GM19239 (cell line): ENCODE measurements around the gene PYGM.

Experiments used
- DNase-seq: peaks from one replicate; pipeline ENCODE4 v3.0.0; 2011; ENCODE audit warnings: low spot score; ENCODE audit not compliant: insufficient read length
- FAIRE-seq: peaks from 2 replicates; lab custom pipeline; 2011; peaks lifted over from hg19 to GRCh38; lab: Jason Lieb, UNC

The PYGM gene

GRCh38 chr11:64759722-64760719 lies at the start of gene PYGM:
Gene PYGM, minus strand, starts transcription at chr11:64759974. Its CDS starts 76 bp downstream, at chr11:64759898.
- no peak for FAIRE-seq
- DNase-seq, result no peak

GRCh38 chr11:64805481-64805880 lies 45.7 kb upstream of the PYGM start:
- FAIRE-seq, result no peak
- DNase-seq, result no peak

- DNase-seq (no peak), FAIRE-seq (no peak)
Observed at GRCh38 chr11:64804346-64805210, 44.8 kb upstream of the PYGM start.

- DNase-seq (no peak), FAIRE-seq (no peak)
Observed at GRCh38 chr11:64803846-64804345, 44.1 kb upstream of the PYGM start.

GRCh38 chr11:64803158-64803845 lies 43.5 kb upstream of the PYGM start, which contains the start of gene MAP4K2:
Gene MAP4K2, minus strand, starts transcription at chr11:64803214. Its CDS starts 65 bp downstream, at chr11:64803149.
- DNase-seq (peak; percentile 99), FAIRE-seq (peak; percentile 90)

- peak; percentile 80 for FAIRE-seq
- peak; percentile 65 for DNase-seq
Observed at GRCh38 chr11:64802370-64803157, 42.8 kb upstream of the PYGM start.

- DNase-seq, result no peak
- FAIRE-seq, result peak; percentile 4
Observed at GRCh38 chr11:64801561-64802369, 42.0 kb upstream of the PYGM start.

GRCh38 chr11:64801158-64801464 lies 41.3 kb upstream of the PYGM start:
- DNase-seq (no peak), FAIRE-seq (no peak)

- DNase-seq (no peak), FAIRE-seq (no peak)
Observed at GRCh38 chr11:64800303-64801157, 40.8 kb upstream of the PYGM start.

GRCh38 chr11:64799623-64800302 lies 40.0 kb upstream of the PYGM start:
- FAIRE-seq (peak; percentile 80), DNase-seq (no peak)

- DNase-seq, result no peak
- no peak for FAIRE-seq
Observed at GRCh38 chr11:64799256-64799622, 39.5 kb upstream of the PYGM start.

GRCh38 chr11:64796757-64797541 lies 37.2 kb upstream of the PYGM start:
- no peak for DNase-seq
- FAIRE-seq, result no peak

- DNase-seq (no peak), FAIRE-seq (no peak)
Observed at GRCh38 chr11:64796047-64796756, 36.4 kb upstream of the PYGM start.

GRCh38 chr11:64794526-64794925 lies 34.8 kb upstream of the PYGM start:
- DNase-seq, result no peak
- FAIRE-seq, result no peak

- FAIRE-seq, result no peak
Observed at GRCh38 chr11:64793271-64794160, 33.7 kb upstream of the PYGM start.

More at GRCh38 chr11:64793271-64794160, 33.7 kb upstream of the PYGM start:
- DNase-seq, result no peak
